GM12891 (cell line): Measurements from ENCODE around the gene PREPL. TPM values are rescaled to one million over a fixed set of nuclear protein-coding genes. Genes with fewer than 3 reads are reported as not detected.
"Not testable (repeated sequence)": the region's sequence is repeated elsewhere in the genome, so short reads cannot be mapped to it uniquely, and the experiment has no call there.

Source experiments
- DNase-seq: peaks from one replicate; pipeline ENCODE4 v3.0.0; 2011; ENCODE audit warnings: low spot score; ENCODE audit not compliant: insufficient read length
- FAIRE-seq: peaks from 2 replicates; lab custom pipeline; 2011; peaks lifted over from hg19 to GRCh38; lab: Jason Lieb, UNC
- PAX5 ChIP-seq: IDR thresholded peaks from 2 replicates; pipeline ENCODE4 v1.6.1; 2011; ENCODE audit warnings: low read length, moderate library complexity, mild to moderate bottlenecking; ENCODE audit not compliant: insufficient read depth, severe bottlenecking
- POLR2A ChIP-seq: IDR thresholded peaks from 2 replicates; pipeline ENCODE4 v1.6.1; 2011; ENCODE audit warnings: low read depth, low read length, control low read depth
- POLR2AphosphoS5 ChIP-seq: IDR thresholded peaks from 2 replicates; pipeline ENCODE4 v1.6.1; 2011; ENCODE audit warnings: low read depth, low read length, control low read depth
- POU2F2 ChIP-seq: IDR thresholded peaks from 2 replicates; pipeline ENCODE4 v1.6.1; 2011; ENCODE audit warnings: low read depth, mild to moderate bottlenecking, control low read depth, low read length, moderate library complexity
- SPI1 ChIP-seq: IDR thresholded peaks from 2 replicates; pipeline ENCODE4 v1.6.1; 2011; ENCODE audit warnings: low read depth, low read length, control low read depth
- TAF1 ChIP-seq: IDR thresholded peaks from 2 replicates; pipeline ENCODE4 v1.6.1; 2011; ENCODE audit warnings: low read depth, low read length, control low read depth
- polyA plus RNA-seq: library from polyadenylated mRNA; unstranded; fragments of >200 nt; gene quantifications from one replicate; pipeline ENCODE4 v1.2.1, GENCODE V29; 2012; ENCODE audit warnings: low read depth, missing spikeins, inconsistent platforms; ENCODE audit not compliant: missing spikeins

PREPL gene
- polyA plus RNA-seq, result 12.2 TPM

- DNase-seq (peak; percentile 78), FAIRE-seq (peak; percentile 99)
- peak; percentile 89 for TF ChIP-seq TAF1
- peak; percentile 97 for TF ChIP-seq POLR2AphosphoS5
- TF ChIP-seq PAX5, result no peak
- peak; percentile 84; the same call in 1 of the 2 replicates for TF ChIP-seq POU2F2
- peak; percentile 97 for TF ChIP-seq POLR2A
- TF ChIP-seq SPI1, result peak; percentile 32
Observed at GRCh38 chr2:44361330-44362206, at the start of gene PREPL, which contains the start of gene CAMKMT. Gene PREPL, minus strand, starts transcription at chr2:44361494. Its CDS starts 15,152 bp downstream, at chr2:44346342. Gene CAMKMT, plus strand, starts transcription at chr2:44361947.

- no peak for DNase-seq
- FAIRE-seq, result no peak
- no peak for TF ChIP-seq TAF1
- no peak for TF ChIP-seq POLR2AphosphoS5
- TF ChIP-seq POU2F2, result no peak
- TF ChIP-seq PAX5, result no peak
- TF ChIP-seq POLR2A, result no peak
- TF ChIP-seq SPI1, result no peak
Observed at GRCh38 chr2:44398243-44398897, 37.1 kb upstream of the PREPL start.

GRCh38 chr2:44397447-44398175, 36.3 kb upstream of the PREPL start:
- no peak for DNase-seq
- FAIRE-seq, result no peak
- no peak for TF ChIP-seq SPI1

- FAIRE-seq (no peak), DNase-seq (no peak)
- TF ChIP-seq POU2F2, result no peak
Observed at GRCh38 chr2:44392338-44392943, 31.1 kb upstream of the PREPL start.

GRCh38 chr2:44389895-44390294, 28.6 kb upstream of the PREPL start:
- no peak for DNase-seq
- FAIRE-seq, result no peak
- no peak for TF ChIP-seq POU2F2
- no peak for TF ChIP-seq PAX5

GRCh38 chr2:44388877-44389276, 27.6 kb upstream of the PREPL start:
- DNase-seq (no peak), FAIRE-seq (no peak)
- TF ChIP-seq SPI1, result no peak
- no peak for TF ChIP-seq POLR2AphosphoS5
- no peak for TF ChIP-seq POU2F2
- no peak for TF ChIP-seq PAX5
- TF ChIP-seq TAF1, result no peak
- no peak for TF ChIP-seq POLR2A

- 0 out of 2 replicates have a peak, but pooled peaks have one; percentile 26 for TF ChIP-seq SPI1
- not testable (repeated sequence) for FAIRE-seq, DNase-seq
Observed at GRCh38 chr2:44385226-44385625, 23.9 kb upstream of the PREPL start.

- TF ChIP-seq PAX5 (no peak), POLR2A (no peak), SPI1 (no peak), POLR2AphosphoS5 (no peak), TAF1 (no peak), POU2F2 (no peak)
- FAIRE-seq (no peak), DNase-seq (no peak)
Observed at GRCh38 chr2:44377486-44377885, 16.2 kb upstream of the PREPL start.

- no peak for FAIRE-seq
- no peak for DNase-seq
- TF ChIP-seq TAF1 (no peak), POU2F2 (no peak), POLR2A (no peak), SPI1 (no peak), POLR2AphosphoS5 (no peak), PAX5 (no peak)
Observed at GRCh38 chr2:44372246-44372645, 11.0 kb upstream of the PREPL start.
